Gastroesophageal sphincter (tissue), 3 donors: Measurements from ENCODE around the gene DICER1.

Experiments used
- POLR2A ChIP-seq, 2 donors: fragments of 450-650 bp; IDR thresholded peaks; one replicate each; pipeline ENCODE4 v1.6.1; 2017; ENCODE audit warnings: antibody characterized with exemption in 2 of 2, mild to moderate bottlenecking in 2 of 2, moderate library complexity in 1 of 2
- POLR2AphosphoS5 ChIP-seq: sonication (generic); formaldehyde crosslinking; IDR thresholded peaks from one replicate; pipeline ENCODE4 v1.6.1; 2017; ENCODE audit warnings: antibody characterized with exemption
- TF ChIP-seq, protein P1 (sequence below), 4 experiments: fragments of 200-600 bp in 2 of 4; fragments of 450-650 bp in 2 of 4; sonication (generic) in 1 of 4; IDR thresholded peaks; one replicate each; pipeline ENCODE4 v1.5.1; 2017 to 2019; ENCODE audit warnings: antibody characterized with exemption in 4 of 4, mild to moderate bottlenecking in 2 of 4, moderate library complexity in 2 of 4

GRCh38 chr14:95150910-95151309 lies 6.4 kb downstream of the DICER1 start:
- TF ChIP-seq, protein P1, sequence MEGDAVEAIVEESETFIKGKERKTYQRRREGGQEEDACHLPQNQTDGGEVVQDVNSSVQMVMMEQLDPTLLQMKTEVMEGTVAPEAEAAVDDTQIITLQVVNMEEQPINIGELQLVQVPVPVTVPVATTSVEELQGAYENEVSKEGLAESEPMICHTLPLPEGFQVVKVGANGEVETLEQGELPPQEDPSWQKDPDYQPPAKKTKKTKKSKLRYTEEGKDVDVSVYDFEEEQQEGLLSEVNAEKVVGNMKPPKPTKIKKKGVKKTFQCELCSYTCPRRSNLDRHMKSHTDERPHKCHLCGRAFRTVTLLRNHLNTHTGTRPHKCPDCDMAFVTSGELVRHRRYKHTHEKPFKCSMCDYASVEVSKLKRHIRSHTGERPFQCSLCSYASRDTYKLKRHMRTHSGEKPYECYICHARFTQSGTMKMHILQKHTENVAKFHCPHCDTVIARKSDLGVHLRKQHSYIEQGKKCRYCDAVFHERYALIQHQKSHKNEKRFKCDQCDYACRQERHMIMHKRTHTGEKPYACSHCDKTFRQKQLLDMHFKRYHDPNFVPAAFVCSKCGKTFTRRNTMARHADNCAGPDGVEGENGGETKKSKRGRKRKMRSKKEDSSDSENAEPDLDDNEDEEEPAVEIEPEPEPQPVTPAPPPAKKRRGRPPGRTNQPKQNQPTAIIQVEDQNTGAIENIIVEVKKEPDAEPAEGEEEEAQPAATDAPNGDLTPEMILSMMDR (IDR thresholded peaks at IDR 0.05), result no peak
- TF ChIP-seq POLR2A (IDR thresholded peaks at IDR 0.05), result no peak
- TF ChIP-seq POLR2AphosphoS5, result no peak
